Sigmoid colon (tissue), 7 donors: ENCODE measurements around the gene ANKS1A. TPM values are rescaled to one million over a fixed set of nuclear protein-coding genes. Genes with fewer than 3 reads are reported as not detected.
"Not testable (repeated sequence)": the region's sequence is repeated elsewhere in the genome, so short reads cannot be mapped to it uniquely, and the experiment has no call there.

Experiments used
- DNase-seq: peaks from one replicate; pipeline ENCODE4 v3.0.0-alpha.2; 2019
- H3K27ac ChIP-seq, 4 donors: fragments of 200-600 bp; sonication (generic); one replicate each; pipeline ENCODE4 v1.5.1; 2016 to 2019; ENCODE audit warnings: mild to moderate bottlenecking in 1 of 4
- H3K27me3 ChIP-seq, 3 donors: fragments of 200-600 bp; sonication (generic); one replicate each; pipeline ENCODE4 v1.5.1; 2019; ENCODE audit warnings: mild to moderate bottlenecking in 1 of 3
- H3K36me3 ChIP-seq, 4 donors: fragments of 200-600 bp; sonication (generic); one replicate each; pipeline ENCODE4 v1.5.1; 2016 to 2019
- H3K4me1 ChIP-seq, 4 donors: fragments of 200-600 bp; sonication (generic); one replicate each; pipeline ENCODE4 v1.5.1; 2017 to 2019
- H3K4me3 ChIP-seq, 4 donors: fragments of 200-600 bp; sonication (generic); one replicate each; pipeline ENCODE4 v1.5.1; 2017 to 2019; ENCODE audit warnings: mild to moderate bottlenecking in 2 of 4, moderate library complexity in 1 of 4
- H3K9me3 ChIP-seq, 4 donors: fragments of 200-600 bp in 3 of 4; sonication (generic) in 3 of 4; one replicate each; pipeline versions ENCODE4 v1.5.1 to v1.6.1; 2013 to 2019
- EP300 ChIP-seq, 4 donors: sonication (generic); formaldehyde crosslinking; IDR thresholded peaks; one replicate each; pipeline ENCODE4 v1.6.1; 2017; ENCODE audit warnings: antibody characterized with exemption in 4 of 4
- POLR2A ChIP-seq, 2 donors: fragments of 450-650 bp; IDR thresholded peaks; one replicate each; pipeline ENCODE4 v1.6.1; 2016; ENCODE audit warnings: antibody characterized with exemption in 2 of 2, mild to moderate bottlenecking in 2 of 2, moderate library complexity in 2 of 2
- POLR2AphosphoS5 ChIP-seq, 4 donors: sonication (generic); formaldehyde crosslinking; IDR thresholded peaks; one replicate each; pipeline ENCODE4 v1.6.1; 2017; ENCODE audit warnings: antibody characterized with exemption in 4 of 4
- WGBS, 2 donors: extraction: QIAGEN DNeasy Blood & Tissue Kit; methylation state at CpG; one replicate each; pipeline ENCODE4 v1.1.7; 2013; 5-methylcytosine and 5-hydroxymethylcytosine counted together
- intact Hi-C: fragments of 100-400 bp; cut with DNase I; formaldehyde crosslinking; loops from one replicate; pipeline ENCODE4 v1.15.1; 2023
- polyA plus RNA-seq, 3 donors: library from polyadenylated mRNA; stranded (reverse); fragments of 200-250 nt; gene quantifications; one replicate each; pipeline ENCODE4 v1.2.3, GENCODE V29; 2013
- total RNA-seq, 4 donors: library from RNA; depleted of rRNA; stranded (reverse); fragments of >200 nt; gene quantifications; one replicate each; pipeline ENCODE4 v1.1.0, GENCODE V29; 2016
- TF ChIP-seq, protein P1 (sequence below), 4 experiments: fragments of 450-650 bp in 3 of 4; fragments of 200-600 bp in 1 of 4; IDR thresholded peaks; one replicate each; pipeline ENCODE4 v1.5.1; 2016 to 2019; ENCODE audit warnings: antibody characterized with exemption in 4 of 4, mild to moderate bottlenecking in 3 of 4, moderate library complexity in 2 of 4
- donor health status: healthy with polysubstance abuse.
- donor health status: Bipolar disorder and iron deficiency.
- donor health status: healthy.

ANKS1A gene
- total and polyA plus RNA-seq, 7 donors: 9.0 to 60.1 (median 37.8) TPM

DNA sequence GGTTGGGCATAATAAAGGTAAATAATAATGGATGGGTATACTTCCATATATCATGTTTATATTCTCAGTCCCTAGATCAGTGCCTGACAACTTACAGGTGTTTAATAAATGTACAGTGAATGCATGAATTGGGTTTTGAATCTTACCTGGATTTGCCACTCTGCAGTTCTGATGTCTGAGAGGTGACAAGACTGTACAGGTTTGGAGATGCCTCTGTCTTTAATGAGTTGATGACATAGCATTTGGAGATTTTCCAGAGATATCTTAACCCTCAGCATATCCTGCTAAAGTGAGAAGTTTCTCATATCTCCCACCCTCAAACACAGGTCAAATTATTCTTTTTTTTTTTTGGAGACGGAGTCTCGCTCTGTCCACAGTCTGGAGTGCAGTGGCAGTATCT is 2.2 kb downstream of the ANKS1A start:
- no peaks in the 10 kb centered on the region for H3K9me3 ChIP-seq
- intact Hi-C loops: no loop called here
- TF ChIP-seq POLR2A (IDR thresholded peaks at IDR 0.05) (no peak), EP300 (IDR thresholded peaks at IDR 0.05) (no peak), POLR2AphosphoS5 (IDR thresholded peaks at IDR 0.05) (no peak)
- TF ChIP-seq, protein P1, sequence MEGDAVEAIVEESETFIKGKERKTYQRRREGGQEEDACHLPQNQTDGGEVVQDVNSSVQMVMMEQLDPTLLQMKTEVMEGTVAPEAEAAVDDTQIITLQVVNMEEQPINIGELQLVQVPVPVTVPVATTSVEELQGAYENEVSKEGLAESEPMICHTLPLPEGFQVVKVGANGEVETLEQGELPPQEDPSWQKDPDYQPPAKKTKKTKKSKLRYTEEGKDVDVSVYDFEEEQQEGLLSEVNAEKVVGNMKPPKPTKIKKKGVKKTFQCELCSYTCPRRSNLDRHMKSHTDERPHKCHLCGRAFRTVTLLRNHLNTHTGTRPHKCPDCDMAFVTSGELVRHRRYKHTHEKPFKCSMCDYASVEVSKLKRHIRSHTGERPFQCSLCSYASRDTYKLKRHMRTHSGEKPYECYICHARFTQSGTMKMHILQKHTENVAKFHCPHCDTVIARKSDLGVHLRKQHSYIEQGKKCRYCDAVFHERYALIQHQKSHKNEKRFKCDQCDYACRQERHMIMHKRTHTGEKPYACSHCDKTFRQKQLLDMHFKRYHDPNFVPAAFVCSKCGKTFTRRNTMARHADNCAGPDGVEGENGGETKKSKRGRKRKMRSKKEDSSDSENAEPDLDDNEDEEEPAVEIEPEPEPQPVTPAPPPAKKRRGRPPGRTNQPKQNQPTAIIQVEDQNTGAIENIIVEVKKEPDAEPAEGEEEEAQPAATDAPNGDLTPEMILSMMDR (IDR thresholded peaks at IDR 0.05): no peak
- no peak overlapping the region for H3K27ac ChIP-seq
- 89 to 96% methylated on average over 2 of the region's 2 CpGs for WGBS, 2 donors
- peak overlapping the region in 1 of 4 donors; percentile 67 for H3K4me3 ChIP-seq
- H3K36me3 ChIP-seq: no peaks in the 10 kb centered on the region
- H3K4me1 ChIP-seq: peaks cover 0 to 31% (median 22%) of the 10 kb centered on the region in 4 donors
- no peaks in the 10 kb centered on the region for H3K27me3 ChIP-seq
- no peak for DNase-seq

- intact Hi-C loops: no loop called here
- Histone ChIP-seq H3K4me3 (no peak overlapping the region), H3K9me3 (no peaks in the 10 kb centered on the region), H3K27ac (no peak overlapping the region), H3K36me3 (no peaks in the 10 kb centered on the region), H3K4me1 (peaks cover 0 to 21% (median 11%) of the 10 kb centered on the region in 4 donors), H3K27me3 (no peaks in the 10 kb centered on the region)
- WGBS, 2 donors: 71 to 88% methylated on average over 1 of the region's 1 CpG
- DNase-seq: no peak
- TF ChIP-seq EP300 (IDR thresholded peaks at IDR 0.05): no peak
- TF ChIP-seq, protein P1 (IDR thresholded peaks at IDR 0.05): no peak
- TF ChIP-seq POLR2A (IDR thresholded peaks at IDR 0.05): no peak
- TF ChIP-seq POLR2AphosphoS5 (IDR thresholded peaks at IDR 0.05): no peak
These were observed 5.6 kb downstream of the ANKS1A start for GRCh38 chr6:34894693-34895092.

GRCh38 chr6:34897130-34897529 is 8.1 kb downstream of the ANKS1A start:
- Histone ChIP-seq H3K27ac (peak overlapping the region in 1 of 4 donors; percentile 24), H3K4me3 (no peak overlapping the region), H3K36me3 (no peaks in the 10 kb centered on the region), H3K4me1 (peaks cover 0 to 8% (median 0%) of the 10 kb centered on the region in 4 donors), H3K9me3 (no peaks in the 10 kb centered on the region), H3K27me3 (no peaks in the 10 kb centered on the region)
- no peak for TF ChIP-seq POLR2A (IDR thresholded peaks at IDR 0.05)
- TF ChIP-seq, protein P1 (IDR thresholded peaks at IDR 0.05): no peak
- TF ChIP-seq EP300 (IDR thresholded peaks at IDR 0.05): no peak
- no peak for TF ChIP-seq POLR2AphosphoS5 (IDR thresholded peaks at IDR 0.05)
- 84 to 85% methylated on average over 1 of the region's 1 CpG for WGBS, 2 donors
- no peak for DNase-seq
- intact Hi-C loops: no loop called here

- WGBS, 2 donors: 94 to 95% methylated on average over 1 of the region's 1 CpG
- TF ChIP-seq, protein P1 (IDR thresholded peaks at IDR 0.05): no peak
- no peak for TF ChIP-seq POLR2AphosphoS5 (IDR thresholded peaks at IDR 0.05)
- TF ChIP-seq EP300 (IDR thresholded peaks at IDR 0.05): no peak
- TF ChIP-seq POLR2A (IDR thresholded peaks at IDR 0.05): no peak
These were observed 8.7 kb downstream of the ANKS1A start for GRCh38 chr6:34897716-34898115.

DNA sequence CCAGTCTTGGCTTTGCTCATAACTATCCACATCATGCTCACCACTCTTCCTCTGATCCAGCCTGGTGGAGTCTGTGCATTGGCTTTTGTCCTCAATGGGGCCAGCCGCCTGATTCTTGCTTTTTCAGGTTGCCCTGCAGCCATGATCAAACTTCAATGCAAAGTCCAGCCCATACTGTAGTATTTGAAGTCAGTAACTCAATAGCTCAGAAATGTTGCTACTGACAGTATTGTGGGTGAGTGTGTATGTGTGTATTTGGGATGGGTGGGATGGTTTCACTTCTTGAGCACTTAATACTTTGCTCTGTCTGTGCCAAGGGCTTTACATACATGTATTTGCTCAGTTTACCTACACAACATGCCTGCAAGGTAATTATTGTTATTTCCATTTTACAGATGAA is 10.7 kb downstream of the ANKS1A start:
- H3K36me3 ChIP-seq, intact Hi-C loops, DNase-seq, H3K9me3 ChIP-seq, H3K27ac ChIP-seq, H3K27me3 ChIP-seq, H3K4me3 ChIP-seq, H3K4me1 ChIP-seq: not testable (repeated sequence)
- 96 to 100% methylated on average over 1 of the region's 1 CpG for WGBS, 2 donors

More at GRCh38 chr6:34897716-34898115, 8.7 kb downstream of the ANKS1A start:
- intact Hi-C loops: no loop called here
- no peaks in the 10 kb centered on the region for H3K27me3 ChIP-seq
- DNase-seq: no peak
- H3K36me3 ChIP-seq: no peaks in the 10 kb centered on the region
- peaks cover 0 to 8% (median 0%) of the 10 kb centered on the region in 4 donors for H3K4me1 ChIP-seq
- H3K4me3 ChIP-seq: no peak overlapping the region
- peak overlapping the region in 1 of 4 donors; percentile 24 for H3K27ac ChIP-seq
- no peaks in the 10 kb centered on the region for H3K9me3 ChIP-seq
